PC-9 (cell line): ENCODE data around the gene ANKS6.

Source experiments
- CTCF ChIP-seq: fragments of 200-600 bp; sonication (generic); conservative IDR thresholded peaks from 2 replicates; pipeline ENCODE4 v1.6.1; 2017; ENCODE audit warnings: mixed run types, antibody characterized with exemption, mild to moderate bottlenecking, moderate library complexity
- EZH2 ChIP-seq: fragments of 200-600 bp; sonication (generic); IDR thresholded peaks from 2 replicates; pipeline ENCODE4 v1.8.0; 2017; ENCODE audit warnings: antibody characterized with exemption, low read depth

- no peak for TF ChIP-seq CTCF
- TF ChIP-seq EZH2, result no peak
Measured at GRCh38 chr9:98829766-98830165, 33.4 kb upstream of the ANKS6 start.
